ENCODE data around the gene REEP5.
"Not testable (repeated sequence)": the region's sequence is repeated elsewhere in the genome, so short reads cannot be mapped to it uniquely, and the experiment has no call there.

REEP5 gene

GRCh38 chr5:112921833-112922817, at the start of gene REEP5:
REEP5 (minus strand) TSS chr5:112922227; CDS start chr5:112922190, 37 bp downstream.
- peak; percentile 59 for DNase-seq

DNA sequence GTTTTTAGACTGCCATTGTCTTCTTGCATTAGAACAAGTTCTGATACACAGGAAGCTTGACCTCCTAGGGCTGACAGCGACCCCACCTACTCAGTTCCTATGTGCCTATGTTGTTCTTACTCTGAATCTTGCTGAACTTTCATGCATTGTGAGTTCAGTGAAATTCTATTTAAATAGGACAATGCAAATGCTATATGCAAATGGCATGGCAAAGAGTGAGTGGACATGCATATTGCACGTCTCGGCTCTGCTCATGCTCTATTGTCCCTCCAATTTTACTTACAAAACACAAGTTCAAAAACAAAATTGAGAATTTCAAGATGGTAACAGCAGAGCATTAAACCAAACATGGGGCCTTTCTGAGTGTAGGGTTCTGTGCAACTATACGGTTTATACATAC, 49.2 kb upstream of the REEP5 start:
- DNase-seq = peak; percentile 67

- no peak for DNase-seq
Measured at GRCh38 chr5:112968411-112969106, 46.5 kb upstream of the REEP5 start.

GRCh38 chr5:112967520-112968083, 45.6 kb upstream of the REEP5 start:
- DNase-seq = no peak

DNA sequence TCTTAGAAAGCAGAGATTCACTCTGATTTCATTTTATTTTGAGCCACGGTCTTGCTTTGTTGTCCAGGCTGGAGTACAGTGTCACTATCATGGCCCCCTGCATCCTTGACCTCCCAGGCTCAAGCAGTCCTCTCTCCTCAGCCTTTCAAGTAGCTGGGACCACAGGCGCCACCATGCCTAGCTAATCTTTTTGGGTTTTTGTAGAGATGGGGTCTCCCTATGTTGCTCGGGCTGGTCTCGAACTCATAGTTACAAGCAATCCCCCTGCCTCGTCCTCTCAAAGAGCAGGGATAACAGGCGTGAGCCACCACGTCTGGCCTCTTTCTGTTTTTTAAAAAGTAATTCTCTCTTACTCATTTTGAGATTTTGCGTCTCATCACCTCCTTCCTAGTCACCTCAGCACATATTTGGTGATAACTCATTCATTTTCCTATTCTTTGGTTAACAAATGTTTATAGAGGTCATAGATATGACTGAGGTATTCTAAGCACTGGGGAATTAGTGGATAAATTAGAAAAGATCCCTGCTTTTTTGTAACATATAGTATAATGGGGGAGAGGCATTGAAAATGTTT, 43.8 kb upstream of the REEP5 start:
- DNase-seq = no peak

DNA sequence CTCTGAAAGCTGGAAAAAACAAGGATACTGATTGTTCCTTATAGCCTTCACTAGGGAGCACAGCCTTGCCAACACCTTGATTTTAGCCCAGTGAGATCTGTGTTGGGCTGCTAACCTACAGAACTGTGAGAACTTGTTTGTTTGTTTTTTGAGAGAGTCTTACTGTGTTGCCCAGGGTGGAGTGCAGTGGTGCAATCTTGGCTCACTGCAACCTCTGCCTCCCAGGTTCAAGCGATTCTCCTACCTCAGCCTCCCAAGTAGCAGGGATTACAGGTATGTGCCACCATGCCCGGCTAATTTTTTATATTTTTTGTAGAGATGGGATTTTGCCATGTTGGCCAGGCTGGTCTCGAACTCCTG, 41.3 kb upstream of the REEP5 start:
- not testable (repeated sequence) for DNase-seq

- no peak for DNase-seq
Measured at GRCh38 chr5:112960863-112961504, 39.0 kb upstream of the REEP5 start.

DNA sequence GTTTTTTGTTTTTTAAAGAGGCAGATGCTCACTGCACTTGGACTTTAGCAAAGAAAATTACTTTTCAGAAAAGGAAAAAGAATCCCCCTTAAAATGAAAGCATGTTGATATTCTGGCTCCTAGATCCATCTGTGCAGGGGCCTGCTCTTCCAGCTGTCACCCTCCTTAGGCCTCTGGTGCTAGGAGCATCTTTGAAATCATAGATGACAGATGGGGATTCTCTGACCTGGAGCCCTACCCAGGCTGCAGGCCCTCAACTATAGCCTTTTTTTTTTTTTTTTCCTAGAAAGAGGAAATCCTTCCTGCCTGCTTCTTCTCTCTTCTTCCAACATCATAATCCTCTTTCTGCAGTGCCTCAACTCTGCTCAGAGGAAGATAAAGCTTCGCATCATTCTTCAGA, 38.3 kb upstream of the REEP5 start:
- no peak for DNase-seq

DNA sequence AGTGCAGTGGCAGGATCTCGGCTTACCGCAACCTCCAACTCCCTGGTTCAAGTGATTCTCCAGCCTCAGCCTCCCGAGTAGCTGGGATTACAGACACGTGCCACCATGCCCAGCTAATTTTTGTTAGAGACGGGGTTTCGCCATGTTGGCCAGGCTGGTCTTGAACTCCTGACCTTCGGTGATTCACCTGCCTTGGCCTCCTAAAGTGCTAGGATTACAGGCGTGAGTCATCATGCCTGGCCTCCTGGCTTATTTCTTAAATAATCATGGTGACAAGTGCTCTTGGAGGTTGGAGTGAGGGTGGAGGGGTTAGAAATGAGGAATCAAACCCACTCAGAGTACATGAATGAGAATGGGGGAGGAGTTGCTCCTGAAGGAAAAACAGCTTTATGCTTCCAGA, 37.8 kb upstream of the REEP5 start:
- not testable (repeated sequence) for DNase-seq

DNA sequence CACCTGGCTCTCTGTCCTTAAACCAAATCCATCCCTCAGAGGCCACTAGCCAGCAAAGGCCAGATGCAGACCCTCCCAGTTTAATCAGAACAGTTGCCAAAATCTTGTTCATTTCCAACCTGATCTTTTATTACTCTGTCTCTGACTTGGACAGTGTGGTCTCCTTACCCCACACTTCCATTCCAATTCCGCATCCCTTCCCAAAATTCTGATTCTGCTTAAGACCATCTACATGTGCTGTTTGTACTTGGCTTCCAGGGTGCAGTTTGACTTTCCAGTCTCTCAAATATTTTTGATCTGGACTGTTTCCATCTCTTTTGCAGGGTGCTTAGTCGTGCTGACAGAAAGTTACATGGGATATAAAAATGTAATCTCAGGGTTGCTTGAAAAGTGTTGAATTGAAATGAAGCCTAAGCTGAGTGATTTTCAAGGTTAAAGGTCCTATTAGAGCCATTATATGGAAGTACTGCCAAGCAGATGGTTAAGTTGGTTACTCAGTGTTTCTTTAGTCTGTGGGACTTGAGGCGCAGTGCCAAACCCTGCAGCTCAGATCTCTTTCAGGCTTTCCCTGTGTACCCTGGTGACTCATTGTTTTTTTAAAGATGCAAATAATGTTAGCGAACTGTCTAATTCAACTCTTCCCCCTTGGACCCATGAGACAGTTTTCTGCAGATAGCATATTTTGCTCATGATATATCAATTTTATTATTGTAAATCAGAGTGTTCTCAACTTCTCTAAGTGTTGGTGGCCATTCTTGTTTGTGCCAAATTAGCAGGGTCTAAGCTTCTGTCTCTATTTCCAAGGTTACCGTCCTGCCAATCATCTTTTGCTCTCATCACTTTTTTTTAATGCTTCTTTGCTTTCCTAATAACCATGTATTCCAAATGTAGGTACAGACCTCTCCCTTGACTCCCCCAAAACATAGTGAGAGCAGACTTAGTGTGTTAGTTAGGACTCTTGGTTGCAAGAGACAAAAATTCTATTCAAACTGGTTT, 36.4 kb upstream of the REEP5 start:
- peak; percentile 48 for DNase-seq

DNA sequence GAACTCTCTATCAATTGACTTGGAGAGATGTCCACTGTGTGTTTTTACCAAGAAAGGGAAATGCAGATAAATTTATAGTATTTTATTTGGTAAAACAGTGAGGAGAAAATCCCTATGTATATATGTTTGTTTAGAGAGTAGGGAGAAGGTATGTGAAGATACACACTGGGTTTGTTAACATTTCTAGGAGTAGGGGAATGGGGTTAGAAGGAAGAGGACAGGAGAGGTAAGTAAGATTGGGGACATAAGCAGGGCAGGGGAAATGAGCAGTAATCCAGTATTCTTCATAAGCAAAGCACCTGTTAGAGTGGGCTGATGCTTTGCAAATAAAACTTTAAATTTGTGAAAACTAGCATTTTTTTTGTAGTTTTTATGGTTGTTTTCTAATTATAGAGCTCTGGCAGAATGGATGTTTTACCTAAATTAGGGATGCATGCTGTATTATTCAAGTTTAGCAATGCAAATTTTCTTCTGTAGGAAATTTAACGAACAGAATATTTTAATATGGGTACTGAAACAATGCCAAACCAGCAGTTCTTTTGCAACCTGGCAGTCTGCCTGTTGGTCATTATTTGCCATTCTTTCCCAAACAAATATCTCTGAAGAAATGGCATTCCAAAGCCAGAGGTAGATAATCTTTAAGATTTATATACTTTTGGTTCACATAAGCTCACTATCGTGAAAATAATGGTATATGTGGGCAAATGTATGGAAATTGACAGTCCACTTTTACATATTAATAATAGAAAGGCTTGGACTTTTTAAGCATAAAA, 35.2 kb upstream of the REEP5 start:
- DNase-seq = peak; percentile 84

DNA sequence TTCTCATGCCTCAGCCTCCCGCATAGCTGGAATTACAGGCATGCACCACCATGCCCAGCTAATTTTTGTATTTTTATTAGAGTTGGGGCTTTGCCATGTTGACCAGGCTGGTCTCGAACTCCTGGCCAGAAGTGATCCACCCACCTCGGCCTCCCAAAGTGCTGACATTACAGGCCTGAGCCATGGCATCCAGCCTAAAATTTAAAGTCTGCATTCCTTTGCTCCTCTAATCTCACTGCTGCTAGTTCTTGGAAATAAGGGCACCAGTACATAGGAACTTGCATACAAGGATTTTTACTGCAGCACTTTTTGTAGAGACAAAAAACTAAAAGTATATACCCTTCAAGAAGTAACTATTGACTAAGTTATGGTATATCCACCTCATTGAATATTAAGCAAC, 34.6 kb upstream of the REEP5 start:
- DNase-seq = no peak

- no peak for DNase-seq
Measured at GRCh38 chr5:112951124-112951702, 29.2 kb upstream of the REEP5 start.

- no peak for DNase-seq
Measured at GRCh38 chr5:112948458-112948857, 26.4 kb upstream of the REEP5 start.

- no peak for DNase-seq
Measured at GRCh38 chr5:112940670-112941069, 18.6 kb upstream of the REEP5 start.

GRCh38 chr5:112938286-112938685, 16.3 kb upstream of the REEP5 start:
- no peak for DNase-seq

- DNase-seq = no peak
Measured at GRCh38 chr5:112935675-112936074, 13.6 kb upstream of the REEP5 start.

DNA sequence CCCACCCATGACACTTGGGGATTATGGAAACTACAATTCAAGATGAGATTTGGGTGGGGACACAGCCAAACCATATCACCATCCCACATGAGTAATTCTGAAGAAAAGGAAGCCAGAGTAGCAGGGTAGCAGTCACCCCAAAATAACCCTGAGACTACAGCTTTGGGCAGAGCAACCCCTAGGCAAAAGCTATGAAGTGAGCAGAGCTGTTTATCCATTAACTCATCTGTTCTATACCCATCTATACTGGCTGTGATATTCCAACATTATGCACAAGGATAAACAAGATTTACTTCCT, 12.3 kb upstream of the REEP5 start:
- DNase-seq = no peak

DNA sequence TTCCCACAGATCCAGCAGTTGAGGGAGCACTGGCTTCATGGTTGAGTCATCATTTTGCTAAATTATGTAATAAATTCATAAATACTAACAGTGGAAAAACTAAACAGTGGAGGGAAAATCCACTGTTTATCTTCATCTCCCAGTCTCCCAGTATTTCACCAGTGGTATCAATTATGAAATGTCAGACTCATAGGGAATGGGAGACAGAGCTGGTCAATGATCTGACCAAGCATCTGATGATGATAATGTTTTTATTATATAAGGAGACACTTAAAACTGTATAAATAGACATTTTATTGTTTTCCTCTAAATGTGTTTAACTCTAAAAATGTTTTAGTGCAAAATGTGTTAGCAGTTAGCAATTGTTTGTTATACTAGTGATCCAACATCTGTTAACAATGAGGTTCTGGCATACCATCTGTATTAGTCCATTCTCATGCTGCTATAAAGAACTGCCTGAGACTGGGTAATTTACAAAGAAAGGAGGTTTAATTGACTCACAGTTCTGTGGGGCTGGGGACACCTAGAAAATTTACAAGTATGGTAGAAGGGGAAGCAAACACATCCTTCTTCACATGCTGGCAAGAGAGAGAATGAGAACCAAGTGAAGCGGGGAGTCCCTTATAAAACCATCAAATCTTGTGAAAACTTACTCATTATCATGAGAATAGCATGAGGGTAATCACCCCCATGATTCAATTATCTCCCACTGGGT, 11.8 kb upstream of the REEP5 start:
- DNase-seq = no peak

GRCh38 chr5:112933105-112933504, 11.1 kb upstream of the REEP5 start:
- DNase-seq = no peak
